Hematopoietic multipotent progenitor cell treated with erythropoietin and hydrocortisone succinate and interleukin-3 and kit ligand, for 15 days (in vitro differentiated cells): ENCODE data around the gene ARID1B.

Experiments used
- DNase-seq: peaks from one replicate; pipeline ENCODE4 v3.0.0-alpha.2; 2015; ENCODE audit warnings: low spot score

The ARID1B gene

DNA sequence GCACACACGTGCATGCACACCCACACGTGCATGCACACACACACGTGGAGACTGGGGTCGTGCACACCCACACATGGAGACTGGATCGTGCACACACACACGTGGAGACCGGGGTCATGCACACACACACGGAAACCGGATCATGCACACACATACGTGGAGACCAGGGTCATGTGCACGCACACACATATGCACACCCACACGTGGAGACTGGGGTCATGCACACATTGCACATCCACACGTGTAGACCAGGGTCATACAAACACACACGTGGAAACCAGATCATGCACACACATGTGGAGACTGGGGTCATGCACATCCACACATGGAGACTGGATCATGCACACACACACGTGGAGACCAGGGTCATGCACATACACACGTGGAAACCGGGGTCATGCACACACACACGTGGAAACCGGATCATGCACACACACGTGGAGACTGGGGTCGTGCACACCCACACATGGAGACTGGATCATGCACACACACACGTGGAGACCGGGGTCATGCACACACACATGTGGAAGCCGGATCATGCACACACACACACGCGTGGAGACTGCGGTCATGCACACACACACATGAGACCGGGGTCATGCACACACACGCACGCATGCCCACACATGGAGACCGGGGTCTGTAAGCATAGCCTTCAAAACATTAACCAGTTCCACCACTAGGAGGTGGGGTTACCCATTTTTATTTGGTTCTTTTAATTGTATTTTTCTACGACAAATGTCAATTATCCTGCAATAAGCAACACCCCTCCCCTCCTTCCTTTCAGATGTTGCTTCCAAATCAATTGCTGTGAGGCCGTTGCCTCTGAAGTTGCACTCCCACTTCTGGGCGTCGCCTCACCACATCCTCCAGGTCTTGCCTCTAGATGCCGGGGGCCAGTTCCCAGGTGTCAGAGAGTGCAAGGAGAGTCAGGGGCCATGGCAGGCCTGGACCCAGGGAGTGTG lies 450.3 kb downstream of the ARID1B start:
- DNase-seq: no peak

DNA sequence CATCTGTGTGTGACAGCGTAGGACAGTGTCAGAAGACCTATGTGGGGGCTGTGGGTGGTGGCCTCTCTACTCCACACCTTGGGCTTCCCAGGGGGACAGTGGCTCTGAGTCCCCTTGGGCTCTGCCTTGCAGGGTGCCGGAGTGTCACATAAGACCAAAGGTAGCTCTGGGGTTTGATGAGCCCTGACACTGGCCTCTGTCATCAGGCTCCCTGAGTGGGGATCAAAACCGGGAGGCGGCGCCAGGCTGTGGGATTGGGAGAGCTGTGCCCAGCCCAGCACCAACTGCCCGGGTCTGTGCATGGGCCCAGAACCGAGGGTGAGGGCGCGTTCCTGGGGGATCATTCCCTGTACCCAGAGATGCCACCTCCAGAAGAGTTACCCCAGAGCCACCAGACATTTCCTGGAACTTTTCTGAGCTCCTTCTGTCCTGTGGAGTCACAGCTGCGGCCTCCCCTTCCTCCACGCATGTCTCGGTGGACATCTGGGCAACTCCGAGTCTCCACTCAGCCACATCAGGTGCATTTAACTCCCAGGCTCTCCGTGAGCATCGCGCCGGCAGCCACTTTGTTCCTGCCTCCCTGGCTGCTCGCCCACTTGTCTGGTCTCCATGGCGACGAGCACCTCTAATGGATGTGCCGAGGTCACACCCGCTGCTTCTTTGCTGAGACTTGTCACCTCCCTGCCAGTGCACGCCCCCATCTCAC lies 451.4 kb downstream of the ARID1B start:
- no peak for DNase-seq

DNA sequence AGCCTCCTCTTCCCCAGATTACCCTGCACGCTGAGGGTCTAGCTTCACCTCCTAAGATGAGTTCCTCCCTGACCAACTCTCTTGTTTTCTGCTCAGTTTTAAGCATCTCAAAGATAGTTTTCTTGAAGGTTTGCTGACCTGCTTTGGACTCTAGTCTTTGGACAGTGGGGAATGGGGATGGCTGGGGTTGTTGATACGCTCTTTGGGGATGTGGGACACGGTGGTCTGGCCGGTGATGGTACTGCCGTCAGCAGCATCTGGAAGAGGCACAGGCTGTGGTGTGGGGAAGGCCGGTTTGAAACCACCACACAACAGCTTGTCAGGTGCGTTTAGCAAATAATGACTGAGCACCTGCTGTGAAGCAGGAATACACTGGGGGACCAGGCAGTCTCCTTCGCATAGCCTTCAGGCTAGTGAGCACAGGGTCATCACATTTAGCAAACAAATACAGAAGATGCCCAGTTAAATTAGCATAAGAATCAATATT lies 452.0 kb downstream of the ARID1B start:
- no peak for DNase-seq

DNA sequence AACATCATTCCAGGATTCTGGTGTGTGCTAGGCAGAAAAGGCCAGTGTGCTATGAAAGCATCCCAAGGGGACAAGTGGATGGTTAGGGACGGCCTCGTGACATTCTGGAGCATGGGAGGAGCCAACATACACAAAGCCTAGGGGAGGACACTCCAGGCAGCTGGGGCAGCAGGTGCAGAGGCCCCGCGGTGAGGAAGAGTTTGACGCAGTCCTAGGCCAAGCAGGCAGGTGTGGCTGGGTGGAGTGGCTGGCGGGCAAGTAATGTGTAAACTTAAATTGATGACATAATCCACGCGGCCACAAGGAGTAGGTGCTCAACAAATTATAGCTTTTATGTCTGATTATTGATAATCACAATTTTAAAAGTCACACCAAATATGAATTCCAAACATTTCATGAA lies 452.5 kb downstream of the ARID1B start:
- DNase-seq: no peak

DNA sequence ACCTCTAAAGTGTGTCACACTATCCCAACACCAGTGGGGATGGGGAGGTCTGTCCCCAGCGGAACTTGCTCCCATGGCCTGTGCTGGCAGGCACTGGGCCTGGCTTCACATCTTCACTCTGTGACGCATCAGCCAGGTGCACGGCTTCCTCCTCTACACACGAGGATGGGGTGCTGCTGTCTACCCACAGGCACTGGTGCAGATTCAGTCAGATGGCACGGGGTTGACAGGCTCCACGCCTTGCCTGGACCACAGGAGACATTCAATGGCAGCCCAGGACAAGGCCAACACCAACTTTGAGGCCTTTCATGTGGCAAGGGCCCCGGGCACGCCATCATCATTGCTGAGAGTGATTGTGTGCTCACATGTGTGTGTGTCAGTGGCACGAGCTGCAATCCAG lies 453.7 kb downstream of the ARID1B start:
- DNase-seq: no peak

DNA sequence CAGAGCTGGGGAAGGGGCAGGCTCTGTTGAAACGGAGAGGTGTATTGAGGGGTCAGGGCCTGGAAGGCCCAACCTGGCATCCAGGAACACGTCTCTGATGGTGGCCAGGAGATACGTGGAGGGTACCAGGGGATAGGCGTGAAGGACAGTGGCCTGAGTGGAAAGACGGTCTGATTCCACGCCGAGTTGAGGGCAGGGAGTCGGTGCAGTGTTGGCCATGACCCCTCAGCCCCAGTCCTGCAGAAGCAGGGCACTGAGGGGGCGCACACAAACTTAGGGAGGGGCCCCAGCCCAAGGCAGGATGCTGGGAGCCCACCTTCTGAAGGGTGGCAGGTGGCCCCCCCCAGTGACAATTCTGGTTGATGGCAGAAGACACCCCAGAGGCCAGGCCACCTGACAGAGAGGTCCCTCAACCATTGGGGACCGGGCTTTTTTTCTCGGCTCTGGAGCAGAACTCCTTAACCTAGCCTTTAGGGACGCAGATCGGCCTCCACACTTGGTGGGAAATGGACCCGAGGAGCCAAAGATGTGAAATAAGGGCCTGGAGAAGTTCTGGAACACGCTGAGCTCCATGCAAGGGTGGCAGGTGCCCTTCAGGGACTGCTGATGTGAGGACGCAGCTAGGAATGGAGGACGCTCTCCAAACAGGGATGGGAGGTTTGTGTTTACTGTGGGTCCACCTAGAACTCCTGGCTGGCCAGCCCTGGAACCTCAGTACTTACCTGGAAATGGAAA lies 455.1 kb downstream of the ARID1B start:
- DNase-seq: no peak

DNA sequence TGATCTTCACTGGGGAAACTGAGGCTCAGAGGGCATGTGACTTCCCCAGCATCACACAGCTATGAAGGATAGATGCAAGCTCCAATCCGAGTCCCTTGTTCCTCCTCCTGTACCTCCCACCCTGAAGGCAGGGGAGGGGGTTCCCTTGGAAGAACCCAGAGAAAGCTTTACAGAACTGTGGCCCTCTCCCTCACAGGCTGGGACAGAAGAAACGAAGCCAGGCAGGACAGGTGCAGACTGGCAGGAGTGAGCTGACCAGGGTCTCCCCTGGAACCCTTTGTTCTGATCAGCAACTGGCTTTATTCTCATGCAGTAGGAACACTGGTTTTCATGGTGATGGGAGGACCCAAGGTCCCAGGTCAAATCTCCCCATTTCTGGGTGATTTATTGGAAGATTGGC lies 456.0 kb downstream of the ARID1B start:
- no peak for DNase-seq

DNA sequence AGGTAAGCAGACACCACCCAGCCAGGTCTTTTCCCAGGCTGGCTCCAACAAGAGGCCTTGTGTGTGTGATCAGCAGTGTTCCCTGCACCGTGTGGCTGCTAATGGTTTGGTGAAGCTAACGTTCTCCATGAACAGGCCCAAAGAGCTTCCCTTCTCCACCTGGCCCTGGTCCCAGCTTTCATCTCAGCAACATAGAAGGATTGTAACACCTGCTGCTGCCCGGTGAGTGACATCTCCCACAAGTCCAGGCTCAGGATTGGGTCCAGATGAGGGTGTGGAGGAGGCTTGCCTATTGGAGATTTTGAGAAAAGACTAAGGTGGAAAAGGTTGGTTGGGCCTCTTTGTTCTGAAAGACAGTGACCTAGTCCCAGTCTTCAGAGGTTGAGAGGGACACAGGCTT lies 456.5 kb downstream of the ARID1B start:
- DNase-seq: no peak

DNA sequence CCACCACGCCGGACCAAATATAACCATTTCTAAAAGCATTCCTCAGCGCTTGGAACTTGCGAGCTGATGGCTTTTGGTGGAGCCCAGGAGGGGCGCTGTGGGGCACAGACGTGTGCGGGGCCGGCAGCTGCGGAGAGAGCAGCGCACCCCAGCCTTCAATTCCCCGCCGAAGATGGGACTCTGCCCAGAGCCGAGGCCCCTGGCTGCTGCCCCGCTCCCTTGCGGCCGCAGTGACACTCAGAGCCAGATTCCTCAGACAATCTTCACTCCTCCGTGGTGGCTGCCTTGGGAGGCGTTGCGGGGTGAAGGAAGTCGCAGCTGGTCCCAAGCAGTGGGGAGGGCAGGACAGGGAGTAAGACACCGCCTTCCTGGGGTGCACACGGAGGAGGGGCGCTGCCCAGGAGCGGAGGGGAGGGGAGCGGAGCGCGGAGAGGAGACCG lies 458.4 kb downstream of the ARID1B start:
- no peak for DNase-seq

DNA sequence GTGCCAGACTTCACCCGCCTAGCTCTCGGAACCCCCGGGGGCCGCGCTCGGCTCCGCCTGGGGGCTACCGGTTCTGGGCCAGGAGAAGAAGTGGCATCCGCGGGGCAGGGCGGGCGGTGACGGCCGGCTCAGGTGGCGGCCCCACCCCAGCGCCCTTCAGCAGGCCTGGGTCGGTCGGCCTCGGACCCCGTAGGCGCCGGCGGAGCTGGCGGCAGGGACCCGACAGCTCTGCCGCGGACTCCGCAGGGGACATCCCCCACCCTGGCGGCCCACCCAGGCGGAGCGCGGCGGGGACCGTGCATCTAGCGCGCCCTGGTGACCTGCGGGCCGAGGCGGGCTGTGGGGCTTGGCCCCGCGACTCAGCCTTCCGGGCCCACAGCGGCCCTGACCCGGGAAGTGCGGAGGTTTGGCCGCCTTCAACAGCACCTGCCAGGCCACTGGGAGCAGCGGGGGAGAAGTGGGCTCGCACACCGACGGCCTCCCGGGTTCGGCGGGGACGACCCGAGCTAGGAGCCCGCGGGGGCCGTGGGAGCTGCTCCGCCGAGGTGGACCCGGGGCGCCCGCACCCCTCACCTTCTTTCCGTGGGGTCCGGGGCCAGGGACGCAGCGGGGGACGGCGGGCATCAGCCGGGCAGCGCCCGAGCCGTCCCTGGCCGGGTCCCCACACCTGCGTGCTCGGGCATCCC lies 459.0 kb downstream of the ARID1B start:
- DNase-seq: no peak

DNA sequence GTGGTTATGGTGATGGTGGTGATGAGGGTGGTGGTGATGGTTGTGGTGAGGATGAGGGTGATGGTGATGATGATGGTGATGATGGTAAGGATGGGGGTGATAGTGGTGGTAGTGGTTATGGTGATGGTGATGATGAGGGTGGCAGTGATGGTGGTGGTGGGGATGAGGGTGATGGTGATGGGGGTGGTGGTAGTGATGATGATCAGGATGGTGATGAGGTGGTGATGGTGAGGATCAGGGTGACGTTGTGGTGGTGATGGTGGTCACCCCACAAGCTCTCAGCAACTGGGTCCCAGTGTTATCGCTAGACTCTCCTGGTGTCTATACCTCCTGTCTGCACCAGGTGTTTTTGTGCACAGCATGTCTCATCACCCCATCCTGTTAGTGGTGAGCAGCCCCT lies 461.2 kb downstream of the ARID1B start:
- no peak for DNase-seq

DNA sequence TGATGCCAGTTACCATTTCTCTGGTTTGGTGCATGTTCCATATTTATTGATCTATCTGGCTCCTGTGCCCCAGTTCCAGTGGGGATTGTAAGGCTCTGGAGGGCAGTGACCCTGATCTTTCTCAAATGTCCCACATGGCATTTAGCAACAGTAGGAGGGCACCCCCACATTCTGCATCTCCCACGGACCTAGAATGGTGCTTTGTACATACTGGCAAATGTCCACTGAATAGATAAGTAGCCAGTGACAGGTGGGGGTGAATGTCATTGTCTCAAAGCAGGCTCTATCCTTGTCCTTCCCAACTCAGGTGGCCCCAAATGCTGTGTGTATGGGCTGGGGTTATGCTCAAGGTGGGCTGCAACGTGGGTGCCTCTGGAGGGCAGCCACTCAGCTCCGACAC lies 462.0 kb downstream of the ARID1B start:
- no peak for DNase-seq

DNA sequence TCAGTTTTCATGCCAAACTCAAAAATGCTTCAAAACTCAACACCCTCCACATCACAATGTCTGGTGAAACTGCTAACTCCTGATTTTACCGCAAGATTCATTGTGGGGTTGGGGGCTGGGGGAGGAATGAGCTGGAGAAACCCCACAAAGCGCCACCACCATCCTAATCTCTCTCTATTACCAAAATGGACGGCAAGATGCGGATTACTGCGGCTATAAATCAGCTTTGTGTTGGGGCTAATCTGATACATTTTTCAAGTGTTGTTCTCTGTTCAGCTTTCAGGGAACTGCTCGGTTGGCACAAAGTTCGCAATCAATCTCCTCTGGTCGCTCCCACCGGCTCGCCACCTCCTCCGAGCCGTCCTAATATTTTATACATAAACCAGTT lies 462.5 kb downstream of the ARID1B start:
- DNase-seq: no peak

DNA sequence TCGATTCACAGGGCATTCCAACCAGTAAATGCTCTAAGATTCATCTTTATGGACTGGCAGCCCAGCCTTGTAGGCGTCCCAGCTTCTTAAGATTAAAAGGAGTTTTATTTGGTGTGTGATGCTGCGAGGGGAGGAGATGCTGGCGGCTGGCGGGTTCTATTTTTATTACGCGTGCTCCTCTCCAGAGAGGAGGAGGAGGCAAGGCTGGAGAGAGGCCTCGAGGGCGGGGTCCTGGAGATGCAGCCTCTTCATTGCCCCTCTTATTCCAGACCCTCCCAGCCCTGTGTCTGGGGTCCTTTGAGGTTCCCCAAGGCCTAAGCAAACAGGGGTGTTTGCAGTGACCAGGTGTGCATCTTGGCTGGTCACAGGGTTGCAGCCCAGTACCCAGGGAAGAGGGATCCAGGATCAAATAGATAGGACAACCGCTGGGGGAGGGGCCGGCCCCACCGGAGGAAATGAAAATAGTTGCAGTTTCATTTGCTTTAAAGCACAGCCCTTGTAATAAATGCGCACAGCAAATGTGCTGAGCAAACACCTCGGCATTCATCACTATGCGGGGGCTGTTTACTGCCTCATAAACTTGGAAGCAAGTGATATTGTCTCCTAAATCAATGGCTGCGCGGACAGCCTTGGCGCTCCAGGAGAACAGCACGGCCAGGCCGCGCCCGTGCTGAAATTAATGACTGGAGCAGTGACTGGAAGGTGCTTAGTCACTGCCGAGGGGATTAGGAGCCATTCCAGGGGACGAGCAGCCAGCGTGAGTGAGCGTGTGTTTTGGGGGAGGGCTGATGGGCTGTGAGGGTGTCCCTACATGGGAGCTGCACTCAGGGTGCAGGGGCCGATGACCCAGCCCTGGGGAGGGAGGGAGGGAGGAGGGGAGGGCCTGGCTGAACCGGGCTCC lies 463.1 kb downstream of the ARID1B start:
- DNase-seq: no peak

DNA sequence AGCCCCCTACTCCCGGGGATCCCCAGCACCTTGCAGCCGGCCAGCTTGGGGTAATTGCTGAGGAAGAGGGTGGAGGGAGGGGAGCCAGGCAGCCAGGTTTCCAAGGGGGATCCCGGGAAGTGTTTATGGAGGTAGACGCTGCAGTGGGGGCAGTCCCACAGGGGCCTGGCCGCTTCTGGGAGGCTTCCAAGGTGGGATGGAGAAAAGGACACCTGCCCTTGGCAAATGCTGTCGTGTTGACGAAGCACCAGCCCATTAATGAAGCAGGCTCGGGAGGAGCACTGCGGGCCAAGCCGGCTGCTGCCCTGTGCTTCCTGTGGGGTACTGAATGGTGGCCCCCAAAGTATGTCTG lies 463.8 kb downstream of the ARID1B start:
- DNase-seq: no peak

DNA sequence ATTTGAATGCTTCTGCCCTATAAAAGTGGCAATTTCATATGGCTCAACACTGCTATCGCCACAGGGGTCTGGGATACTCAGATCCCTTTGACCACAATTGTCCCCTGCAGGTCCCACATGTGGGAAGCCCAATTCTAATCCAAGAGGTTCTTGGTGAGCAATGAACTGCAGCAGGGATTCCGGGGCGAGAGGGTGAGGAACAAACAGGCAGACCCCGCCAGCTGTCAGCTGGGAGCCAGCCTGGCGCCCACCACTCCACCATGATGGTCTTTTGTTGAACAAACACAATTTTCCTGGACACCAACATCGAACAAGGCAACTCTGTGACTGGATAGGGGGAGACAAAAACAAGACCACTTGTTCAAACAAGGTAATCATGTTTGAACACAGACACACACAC lies 465.6 kb downstream of the ARID1B start:
- no peak for DNase-seq

DNA sequence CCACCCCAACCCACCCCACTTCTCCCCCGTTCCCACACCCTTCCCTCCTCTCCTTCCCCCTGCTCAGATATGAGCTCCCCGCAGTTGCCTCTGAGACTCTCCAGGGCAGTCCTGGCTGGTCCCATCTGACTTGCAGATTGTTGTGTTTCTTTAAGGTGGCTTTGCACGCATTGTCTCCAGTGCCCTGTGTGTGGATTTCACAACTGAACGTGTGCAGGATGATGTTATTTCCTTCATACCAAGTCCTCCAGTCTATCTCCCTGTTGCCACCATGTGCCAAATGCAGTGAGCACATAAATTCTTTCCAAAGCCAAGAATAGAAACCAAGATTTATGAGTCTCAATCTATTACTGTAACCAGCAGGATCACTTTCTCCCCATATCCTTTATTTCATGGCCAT lies 467.0 kb downstream of the ARID1B start:
- DNase-seq: no peak

DNA sequence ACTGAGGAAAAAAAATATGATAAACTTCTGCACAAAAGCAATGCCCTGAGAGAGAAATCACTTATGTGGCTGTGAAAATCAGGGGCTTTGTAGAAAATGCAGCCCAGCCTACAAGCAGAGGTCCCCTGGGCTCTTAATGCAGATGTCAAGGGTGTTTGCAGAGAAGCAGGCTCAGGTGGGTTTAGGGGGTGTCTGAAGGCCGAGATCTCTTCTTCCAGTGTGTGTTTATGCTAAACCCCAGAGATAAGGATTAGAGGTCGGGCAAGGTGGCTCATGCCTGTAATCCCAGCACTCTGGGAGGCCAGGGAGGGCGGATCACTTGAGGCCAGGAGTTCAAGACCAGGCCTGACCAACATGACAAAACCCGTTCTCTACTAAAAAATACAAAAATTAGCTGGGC lies 467.6 kb downstream of the ARID1B start:
- DNase-seq: no peak

DNA sequence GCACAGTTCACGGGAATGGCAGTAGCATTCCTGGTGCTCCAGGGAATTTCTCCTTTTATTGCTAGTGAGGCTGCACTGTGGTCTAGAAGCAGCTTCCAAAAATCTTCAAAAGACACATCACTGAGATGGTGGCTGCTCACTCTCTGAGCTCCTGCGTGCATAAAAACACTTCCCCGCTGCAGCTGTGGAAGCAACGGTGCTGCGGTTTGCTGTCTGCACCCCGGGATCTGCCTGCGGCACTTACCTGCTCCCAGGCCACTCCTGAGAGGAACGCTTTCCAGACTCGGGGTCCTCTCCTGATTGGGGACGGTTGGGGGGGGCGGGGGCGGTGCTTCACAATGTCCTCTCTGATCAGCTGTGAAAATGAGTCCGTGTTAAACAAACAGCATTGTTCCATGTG lies 468.3 kb downstream of the ARID1B start:
- DNase-seq: no peak

DNA sequence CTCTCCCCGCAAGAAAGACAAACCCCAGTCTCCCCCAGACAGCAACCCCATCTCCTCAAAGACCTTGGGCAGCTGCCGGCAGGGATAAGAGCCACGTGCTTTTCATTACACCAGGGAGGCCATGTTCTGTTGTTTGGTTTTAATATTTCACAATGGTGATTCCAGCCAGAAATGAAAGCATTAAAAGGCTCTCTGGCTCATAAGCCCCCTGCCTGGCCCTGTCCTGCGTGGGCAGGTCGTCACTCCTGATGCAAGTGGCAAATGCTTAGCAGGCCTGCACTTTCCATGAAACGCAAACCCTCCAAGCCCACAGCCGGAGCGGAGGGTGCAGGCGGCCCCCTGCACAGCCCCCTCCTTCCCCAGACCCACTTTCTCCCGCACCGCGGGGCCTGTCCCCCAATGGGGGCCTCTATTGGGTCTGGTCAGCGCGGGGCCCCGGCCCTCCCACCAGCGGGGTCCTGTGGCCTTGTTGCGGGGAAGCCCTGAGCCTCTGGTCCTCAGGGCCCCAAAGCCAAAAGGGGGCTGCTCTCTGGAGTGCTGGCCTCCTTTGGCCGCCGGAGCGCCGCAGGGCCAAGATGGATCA lies 469.0 kb downstream of the ARID1B start:
- DNase-seq: no peak
